ENCODE measurements around the gene EIF4E3. TPM values are rescaled to one million over a fixed set of nuclear protein-coding genes. Genes with fewer than 3 reads are reported as not detected.

The EIF4E3 gene
- total RNA-seq, 1 donor from 2014 or later, result 2.3 TPM

- DNase-seq (ENCODE audit: low read depth, low spot score), result no peak
These were observed 34.8 kb downstream of the EIF4E3 start for GRCh38 chr3:71690341-71690841.

GRCh38 chr3:71689291-71689690 is 35.9 kb downstream of the EIF4E3 start:
- no peak for DNase-seq (ENCODE audit: low read depth, low spot score)

- no peak for DNase-seq (ENCODE audit: low read depth, low spot score)
These were observed 37.1 kb downstream of the EIF4E3 start for GRCh38 chr3:71688121-71688520.

- DNase-seq (ENCODE audit: low read depth, low spot score), result no peak
These were observed 39.5 kb downstream of the EIF4E3 start for GRCh38 chr3:71685686-71686085.

GRCh38 chr3:71684757-71685386 is 40.3 kb downstream of the EIF4E3 start:
- DNase-seq (ENCODE audit: low read depth, low spot score), result no peak

GRCh38 chr3:71684046-71684756 is 41.0 kb downstream of the EIF4E3 start:
- DNase-seq (ENCODE audit: low read depth, low spot score), result no peak

GRCh38 chr3:71681224-71681668 is 44.0 kb downstream of the EIF4E3 start:
- no peak for DNase-seq (ENCODE audit: low read depth, low spot score)

GRCh38 chr3:71680603-71681002 is 44.6 kb downstream of the EIF4E3 start:
- no peak for DNase-seq (ENCODE audit: low read depth, low spot score)

- DNase-seq (ENCODE audit: low read depth, low spot score), result no peak
These were observed 48.3 kb downstream of the EIF4E3 start for GRCh38 chr3:71676931-71677330.

GRCh38 chr3:71673486-71673885 is 51.7 kb downstream of the EIF4E3 start:
- no peak for DNase-seq (ENCODE audit: low read depth, low spot score)

- DNase-seq (ENCODE audit: low read depth, low spot score), result no peak
These were observed 52.4 kb downstream of the EIF4E3 start for GRCh38 chr3:71672807-71673206.

- DNase-seq (ENCODE audit: low read depth, low spot score), result no peak
These were observed 52.9 kb downstream of the EIF4E3 start for GRCh38 chr3:71672340-71672739.

- DNase-seq (ENCODE audit: low read depth, low spot score), result no peak
These were observed 53.9 kb downstream of the EIF4E3 start for GRCh38 chr3:71671216-71671845.

GRCh38 chr3:71662568-71662967 is 62.6 kb downstream of the EIF4E3 start:
- DNase-seq (ENCODE audit: low read depth, low spot score), result no peak

- no peak for DNase-seq (ENCODE audit: low read depth, low spot score)
These were observed 63.1 kb downstream of the EIF4E3 start for GRCh38 chr3:71662056-71662455.

- DNase-seq (ENCODE audit: low read depth, low spot score), result no peak
These were observed 65.2 kb downstream of the EIF4E3 start for GRCh38 chr3:71659864-71660591.

GRCh38 chr3:71657831-71658530 is 67.2 kb downstream of the EIF4E3 start:
- DNase-seq (ENCODE audit: low read depth, low spot score), result peak; percentile 93

GRCh38 chr3:71655061-71655460 is 70.1 kb downstream of the EIF4E3 start:
- DNase-seq (ENCODE audit: low read depth, low spot score), result no peak

- no peak for DNase-seq (ENCODE audit: low read depth, low spot score)
These were observed 71.8 kb downstream of the EIF4E3 start for GRCh38 chr3:71653414-71653807.

- DNase-seq (ENCODE audit: low read depth, low spot score), result peak; percentile 19
These were observed 72.3 kb downstream of the EIF4E3 start for GRCh38 chr3:71652781-71653413.

GRCh38 chr3:71651625-71652024 is 73.6 kb downstream of the EIF4E3 start:
- no peak for DNase-seq (ENCODE audit: low read depth, low spot score)

Measured in pulmonary artery endothelial cell (primary cell).